GM13977 (cell line): ENCODE data around the gene TBC1D24.

Source experiments
- DNase-seq: peaks from one replicate; pipeline ENCODE4 v3.0.0; 2012; ENCODE audit warnings: low spot score
- CTCF ChIP-seq: IDR thresholded peaks from 2 replicates; pipeline ENCODE4 v1.5.1; 2012; ENCODE audit warnings: mild to moderate bottlenecking, control low read depth; ENCODE audit not compliant: insufficient read depth; ENCODE audit errors: extremely low read depth, missing control alignments
- in situ Hi-C: fragments of 300-500 bp; cut with MboI; formaldehyde crosslinking; loops from one replicate; pipeline ENCODE4 v1.12.0; 2022; ENCODE audit warnings: low sequenced_read_pairs, low pct_unique_long_range_greater_than_20kb, mixed read lengths, inconsistent platforms; ENCODE audit not compliant: unreplicated experiment

Gene TBC1D24

DNA sequence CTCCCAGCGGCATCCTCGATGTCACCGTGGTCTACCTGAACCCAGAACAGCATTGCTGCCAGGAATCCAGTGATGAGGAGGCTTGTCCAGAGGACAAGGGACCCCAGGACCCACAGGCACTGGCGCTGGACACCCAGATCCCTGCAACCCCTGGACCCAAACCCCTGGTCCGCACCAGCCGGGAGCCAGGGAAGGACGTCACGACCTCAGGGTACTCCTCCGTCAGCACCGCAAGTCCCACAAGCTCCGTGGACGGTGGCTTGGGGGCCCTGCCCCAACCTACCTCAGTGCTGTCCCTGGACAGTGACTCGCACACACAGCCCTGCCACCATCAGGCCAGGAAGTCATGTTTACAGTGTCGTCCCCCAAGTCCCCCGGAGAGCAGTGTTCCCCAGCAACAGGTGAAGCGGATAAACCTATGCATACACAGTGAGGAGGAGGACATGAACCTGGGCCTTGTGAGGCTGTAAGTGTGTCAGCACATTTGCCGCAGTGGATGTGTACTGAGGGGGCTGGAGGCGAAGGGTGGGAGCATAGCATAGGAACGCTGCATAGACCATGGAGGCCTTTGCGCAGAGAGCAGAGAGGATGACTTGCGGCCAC is 18.3 kb upstream of the TBC1D24 start:
- no peak for DNase-seq
- no peak for TF ChIP-seq CTCF
- in situ Hi-C loops, result no loop called here

DNA sequence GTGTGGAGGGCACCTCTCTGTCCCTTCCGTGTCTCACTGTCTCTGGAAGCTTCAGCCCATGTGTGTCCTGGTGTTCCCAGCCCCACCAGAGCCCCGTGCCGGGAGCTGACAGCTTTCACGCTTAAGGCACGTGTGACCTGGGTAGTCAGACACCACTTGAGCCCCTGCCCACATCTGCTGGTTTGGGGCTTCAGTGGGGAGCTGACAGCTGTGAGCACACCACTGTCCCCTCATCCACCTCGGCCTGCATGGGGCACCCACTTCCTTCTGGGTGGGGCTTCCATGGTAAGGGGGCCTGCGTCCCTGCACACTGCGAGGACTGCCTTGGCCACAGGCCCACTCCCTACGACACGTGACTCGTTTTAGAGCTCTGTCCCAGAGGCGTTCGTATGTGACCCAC is 17.7 kb upstream of the TBC1D24 start:
- no peak for TF ChIP-seq CTCF
- in situ Hi-C loops, result no loop called here
- DNase-seq, result no peak

GRCh38 chr16:2457946-2458345 is 17.0 kb upstream of the TBC1D24 start:
- no peak for TF ChIP-seq CTCF
- in situ Hi-C loops, result no loop called here
- no peak for DNase-seq

- in situ Hi-C loops, result no loop called here
- no peak for TF ChIP-seq CTCF
- DNase-seq, result no peak
These were observed 15.9 kb upstream of the TBC1D24 start for GRCh38 chr16:2458887-2459646.

- peak; percentile 100 for DNase-seq
- no peak for TF ChIP-seq CTCF
- in situ Hi-C loops, result no loop called here
These were observed 15.1 kb upstream of the TBC1D24 start, which contains the start of gene TEDC2 for GRCh38 chr16:2459647-2460390. TEDC2 (plus strand) TSS chr16:2460109; CDS start chr16:2460145, 36 bp downstream.

GRCh38 chr16:2460391-2460713 is 14.6 kb upstream of the TBC1D24 start:
- no peak for DNase-seq
- in situ Hi-C loops, result no loop called here
- no peak for TF ChIP-seq CTCF
